KOPT-K1 (cell line): ENCODE measurements around the gene PIEZO1.

Experiments
- H3K27ac ChIP-seq: fragments of 200-600 bp; sonication (generic); 2 replicates; pipeline ENCODE4 v1.5.1; 2016; ENCODE audit warnings: antibody characterized with exemption, mild to moderate bottlenecking, low read depth, low read length; ENCODE audit not compliant: poor library complexity, severe bottlenecking
- H3K36me3 ChIP-seq: fragments of 200-600 bp; sonication (generic); 2 replicates; pipeline ENCODE4 v1.5.1; 2017; ENCODE audit warnings: antibody characterized with exemption, mild to moderate bottlenecking, low read length, moderate library complexity; ENCODE audit not compliant: insufficient read depth
- H3K9me3 ChIP-seq: fragments of 200-600 bp; sonication (generic); 2 replicates; pipeline ENCODE4 v1.5.1; 2017; ENCODE audit warnings: antibody characterized with exemption, low read length, mild to moderate bottlenecking; ENCODE audit not compliant: insufficient read depth, poor library complexity, severe bottlenecking

The PIEZO1 gene

GRCh38 chr16:88724855-88725555 lies 60.0 kb downstream of the PIEZO1 start:
- Histone ChIP-seq H3K27ac (no peak overlapping the region), H3K36me3 (peaks cover 87% of the 10 kb centered on the region), H3K9me3 (no peaks in the 10 kb centered on the region)

DNA sequence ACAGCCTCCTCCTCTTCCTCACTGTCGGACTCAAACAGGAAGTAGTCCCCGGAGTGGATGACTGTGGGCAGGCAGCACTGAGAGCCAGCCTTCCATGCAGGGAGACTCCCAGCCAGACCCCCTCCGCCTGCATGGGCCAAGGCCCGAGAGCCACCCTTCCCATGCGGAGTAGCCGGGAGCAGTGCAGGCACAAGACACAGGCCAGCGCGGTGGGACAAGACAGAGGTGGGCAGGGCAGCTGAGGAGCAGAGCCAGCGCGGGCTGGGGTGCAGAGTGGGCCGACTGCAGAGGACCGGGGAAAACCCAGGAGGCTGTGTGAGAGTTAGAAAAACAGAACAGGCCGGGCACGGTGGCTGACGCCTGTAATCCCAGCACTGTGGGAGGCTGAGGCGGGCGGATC lies 61.1 kb downstream of the PIEZO1 start:
- Histone ChIP-seq H3K36me3 (peaks cover 93% of the 10 kb centered on the region), H3K9me3 (no peaks in the 10 kb centered on the region)

DNA sequence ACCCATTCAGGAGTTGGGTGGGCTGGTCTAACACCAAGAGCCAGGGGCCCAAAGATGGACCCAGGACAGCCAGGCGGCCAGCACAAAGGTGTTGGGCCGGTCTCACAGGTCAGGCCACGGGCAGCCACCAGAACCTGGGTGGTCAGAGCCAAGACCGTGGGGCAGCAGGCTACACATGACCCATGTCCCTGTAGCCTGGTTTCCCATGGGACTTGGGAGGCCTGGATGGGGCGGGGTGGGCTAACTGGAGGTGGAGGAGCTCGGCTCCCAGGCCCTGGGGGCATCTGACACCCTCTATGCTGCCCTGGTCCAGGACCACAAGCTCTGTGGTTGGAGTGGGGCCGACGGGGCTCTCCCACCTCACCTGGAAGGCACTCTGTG lies 61.5 kb downstream of the PIEZO1 start:
- Histone ChIP-seq H3K9me3 (no peaks in the 10 kb centered on the region), H3K36me3 (peaks cover 97% of the 10 kb centered on the region), H3K27ac (no peak overlapping the region)

More for the DNA sequence above, 61.1 kb downstream of the PIEZO1 start:
- no peak overlapping the region for H3K27ac ChIP-seq

DNA sequence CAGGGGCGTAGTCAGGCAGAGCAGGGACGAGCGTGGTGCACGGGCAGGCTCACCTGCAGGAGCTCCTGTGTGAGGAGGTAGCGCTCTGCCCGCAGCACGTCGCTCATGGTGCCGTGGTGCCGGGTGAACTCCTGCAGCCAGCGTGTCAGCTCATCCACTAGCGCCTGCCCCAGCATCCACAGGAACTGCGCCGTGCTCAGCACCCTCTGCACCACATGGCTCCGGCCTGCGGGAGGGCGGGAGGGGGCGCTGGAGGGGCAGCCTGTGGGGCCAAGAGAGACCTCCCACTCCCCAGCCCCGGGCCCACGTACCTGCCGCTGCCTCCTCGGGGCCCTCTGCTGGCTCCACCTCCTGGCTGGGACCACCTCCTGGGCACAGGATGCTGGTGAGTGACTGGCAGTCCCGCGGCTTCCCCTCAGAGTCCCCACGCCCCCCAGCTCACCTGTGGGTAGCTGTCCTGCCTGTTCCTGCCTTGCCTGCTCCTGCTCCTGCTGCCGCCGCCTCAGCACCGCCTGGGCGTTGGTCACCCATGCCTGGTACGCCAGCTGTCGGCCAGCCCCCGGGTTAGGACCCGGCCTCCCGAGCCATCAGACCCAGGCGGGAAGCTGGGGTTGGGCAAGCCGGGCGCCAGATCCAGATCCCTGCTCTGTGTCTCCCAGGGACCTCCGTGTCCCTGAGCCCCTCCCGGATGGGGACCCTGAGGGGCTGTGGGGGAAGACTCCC lies 62.1 kb downstream of the PIEZO1 start:
- H3K36me3 ChIP-seq: peaks cover 100% of the 10 kb centered on the region

DNA sequence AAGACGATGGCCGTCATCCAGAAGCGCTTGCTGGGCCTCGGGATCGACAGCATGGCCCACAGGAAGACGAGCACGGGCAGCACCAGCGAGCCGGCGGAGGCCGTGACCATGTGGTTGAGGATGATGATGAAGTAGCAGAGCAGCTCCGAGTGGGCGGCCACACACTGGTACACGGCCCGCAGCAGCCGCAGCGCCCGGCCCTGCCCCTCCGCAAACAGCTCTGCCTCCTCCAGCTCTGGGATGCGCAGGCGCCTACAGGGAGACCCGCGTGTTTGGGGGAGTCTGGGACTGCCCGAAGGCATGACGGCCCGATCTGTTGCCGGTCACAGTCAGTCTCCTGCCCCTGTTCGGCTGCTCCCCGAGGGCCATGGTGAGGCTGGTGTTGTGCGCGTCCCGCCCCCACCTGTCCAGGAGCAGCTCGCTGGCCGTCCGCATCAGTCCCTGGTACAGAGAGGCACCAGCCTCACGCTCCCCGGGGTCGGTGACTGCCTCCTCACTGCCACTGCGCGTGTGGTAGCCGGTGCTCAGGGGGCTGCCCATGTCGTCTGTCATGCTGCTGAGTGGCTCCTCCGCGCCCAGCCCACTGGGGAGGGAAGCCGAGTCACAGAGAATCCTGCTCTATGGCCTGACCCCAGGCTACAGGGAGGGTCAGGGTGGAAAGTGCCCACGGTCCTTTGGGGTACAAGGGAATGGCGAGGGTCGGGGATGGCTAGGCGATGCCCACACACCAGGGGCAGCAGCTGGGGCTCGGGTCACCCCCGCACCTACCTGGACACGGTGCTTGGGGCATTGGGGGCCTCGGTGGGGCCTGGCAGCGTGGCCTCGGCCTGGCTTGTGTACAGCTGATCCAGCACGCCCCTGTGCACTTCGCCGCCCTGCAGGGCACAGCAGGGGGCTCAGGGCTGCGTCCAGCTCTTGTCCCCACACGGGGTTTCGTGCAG lies 62.9 kb downstream of the PIEZO1 start:
- Histone ChIP-seq H3K27ac (no peak overlapping the region), H3K36me3 (peaks cover 100% of the 10 kb centered on the region), H3K9me3 (no peaks in the 10 kb centered on the region)

More for the DNA sequence above, 62.1 kb downstream of the PIEZO1 start:
- Histone ChIP-seq H3K27ac (no peak overlapping the region), H3K9me3 (no peaks in the 10 kb centered on the region)

DNA sequence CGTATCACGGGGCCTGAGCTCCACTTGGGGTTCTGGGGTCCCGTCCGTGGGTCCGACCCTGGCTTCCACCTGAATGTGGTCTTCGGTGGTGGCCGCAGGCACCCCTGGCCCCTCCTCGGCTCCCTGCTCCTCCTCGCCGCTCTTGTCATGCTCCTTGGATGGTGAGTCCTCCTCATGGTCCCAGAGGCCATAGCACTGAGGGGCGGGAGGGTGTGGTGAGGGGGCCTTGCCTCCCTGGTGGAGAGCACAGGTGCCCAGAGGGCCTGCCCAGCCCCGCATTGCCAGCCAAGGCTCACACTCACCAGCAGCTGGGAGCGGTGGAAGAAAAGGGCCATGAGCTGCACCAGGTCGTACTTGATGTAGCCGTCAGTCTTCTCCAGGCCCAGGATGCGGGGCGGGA lies 63.8 kb downstream of the PIEZO1 start:
- Histone ChIP-seq H3K9me3 (no peaks in the 10 kb centered on the region), H3K27ac (no peak overlapping the region), H3K36me3 (peaks cover 100% of the 10 kb centered on the region)

DNA sequence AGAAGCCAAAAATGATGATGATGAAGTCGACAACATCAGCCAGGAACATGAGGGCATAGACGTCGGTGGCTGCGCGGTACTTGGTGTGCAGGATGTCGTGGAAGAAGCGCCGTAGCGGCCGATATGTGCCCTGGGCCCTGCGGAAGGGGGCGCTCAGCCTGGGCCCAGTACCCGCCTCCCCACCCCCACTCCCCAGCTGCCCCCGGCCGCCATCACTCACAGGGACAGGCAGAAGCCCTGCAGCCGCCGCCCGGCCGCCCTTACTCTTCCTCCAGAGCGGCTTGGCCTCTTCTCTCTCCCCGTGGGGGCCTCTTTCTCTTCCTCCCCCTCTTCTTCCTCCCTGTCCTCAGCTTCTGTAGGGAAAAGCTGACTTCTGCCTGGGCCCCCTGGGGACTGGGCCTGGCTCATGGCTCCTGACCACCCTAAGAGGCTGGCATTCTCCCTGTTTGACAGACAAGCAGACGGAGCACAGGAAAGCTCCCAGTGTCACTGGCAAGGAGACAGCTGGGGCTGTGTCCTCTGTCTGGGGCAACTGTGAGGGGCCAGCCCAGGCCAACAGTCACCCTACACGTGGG lies 64.5 kb downstream of the PIEZO1 start:
- Histone ChIP-seq H3K36me3 (peaks cover 100% of the 10 kb centered on the region), H3K9me3 (no peaks in the 10 kb centered on the region), H3K27ac (no peak overlapping the region)

DNA sequence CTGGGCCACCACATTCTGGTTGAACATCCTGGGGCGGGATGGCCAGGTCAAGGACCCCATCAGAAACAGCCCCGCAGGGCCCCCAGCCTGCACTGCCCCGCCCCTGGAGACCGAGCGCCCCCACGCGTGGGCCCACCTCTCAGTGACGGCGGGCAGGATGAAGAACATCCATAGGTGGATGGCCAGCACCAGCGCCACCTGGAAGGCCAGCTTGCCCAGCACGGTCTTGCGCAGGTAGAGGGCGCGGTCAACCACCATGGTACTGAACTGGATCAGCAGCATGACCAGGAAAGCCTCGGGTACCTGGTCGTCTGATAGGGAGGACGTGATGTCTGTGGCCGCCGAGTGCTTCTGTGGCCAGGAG lies 65.1 kb downstream of the PIEZO1 start:
- Histone ChIP-seq H3K27ac (no peak overlapping the region), H3K36me3 (peaks cover 100% of the 10 kb centered on the region), H3K9me3 (no peaks in the 10 kb centered on the region)

DNA sequence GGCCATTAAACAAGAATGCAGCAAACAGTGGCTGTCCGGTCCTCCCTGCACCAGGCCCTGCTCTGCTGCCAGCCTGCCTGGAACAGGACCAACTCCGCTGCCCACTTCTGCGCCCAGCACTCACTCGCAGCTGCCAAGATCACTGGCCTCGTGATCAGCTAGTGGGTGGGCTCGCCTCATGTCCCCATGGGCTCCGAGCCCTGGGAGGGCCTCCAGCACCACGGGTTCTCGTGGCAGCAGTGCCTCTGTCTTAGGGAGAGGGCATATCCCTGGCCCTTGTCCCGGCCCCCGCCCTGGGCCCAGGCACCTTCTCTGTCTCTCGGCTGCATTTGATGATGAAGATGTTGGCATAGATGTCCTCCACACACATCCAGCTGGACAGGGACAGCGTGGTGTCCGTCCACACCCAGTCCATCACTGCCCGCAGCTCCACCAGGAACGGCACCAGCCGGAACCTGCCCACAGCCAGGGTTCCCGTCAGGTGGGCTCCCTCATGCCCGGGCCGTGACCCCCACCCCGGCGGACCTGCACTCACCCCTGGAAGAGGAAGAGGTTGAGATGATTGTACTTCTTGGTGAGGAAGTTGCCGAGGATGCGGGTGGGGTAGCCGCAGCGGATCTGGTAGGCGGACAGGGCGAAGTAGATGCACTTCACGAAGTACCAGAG lies 65.6 kb downstream of the PIEZO1 start:
- Histone ChIP-seq H3K27ac (no peak overlapping the region), H3K9me3 (no peaks in the 10 kb centered on the region), H3K36me3 (peaks cover 100% of the 10 kb centered on the region)

DNA sequence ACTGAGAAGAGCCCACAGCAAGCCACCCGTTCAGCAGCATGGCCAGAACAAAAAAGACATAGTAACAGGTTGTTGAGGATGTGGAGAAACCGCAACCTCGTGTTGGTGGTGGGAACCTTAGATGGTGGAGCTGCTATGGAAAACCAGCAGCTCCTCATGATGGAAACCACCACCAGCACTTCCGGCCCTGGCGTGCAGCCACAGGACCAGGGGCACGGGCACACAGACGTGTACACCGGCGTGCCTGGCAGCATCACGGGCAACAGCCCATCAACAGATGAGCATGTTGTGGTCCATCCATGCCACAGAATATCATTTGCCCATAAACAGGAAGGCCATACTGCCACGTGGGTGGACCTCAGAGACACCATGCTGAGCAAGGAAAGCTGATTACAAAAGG lies 66.8 kb downstream of the PIEZO1 start:
- Histone ChIP-seq H3K9me3 (no peaks in the 10 kb centered on the region), H3K36me3 (peaks cover 100% of the 10 kb centered on the region), H3K27ac (no peak overlapping the region)

- H3K36me3 ChIP-seq: peaks cover 90% of the 10 kb centered on the region
- no peak overlapping the region for H3K27ac ChIP-seq
- H3K9me3 ChIP-seq: no peaks in the 10 kb centered on the region
Measured at GRCh38 chr16:88716601-88717001, 68.4 kb downstream of the PIEZO1 start.

DNA sequence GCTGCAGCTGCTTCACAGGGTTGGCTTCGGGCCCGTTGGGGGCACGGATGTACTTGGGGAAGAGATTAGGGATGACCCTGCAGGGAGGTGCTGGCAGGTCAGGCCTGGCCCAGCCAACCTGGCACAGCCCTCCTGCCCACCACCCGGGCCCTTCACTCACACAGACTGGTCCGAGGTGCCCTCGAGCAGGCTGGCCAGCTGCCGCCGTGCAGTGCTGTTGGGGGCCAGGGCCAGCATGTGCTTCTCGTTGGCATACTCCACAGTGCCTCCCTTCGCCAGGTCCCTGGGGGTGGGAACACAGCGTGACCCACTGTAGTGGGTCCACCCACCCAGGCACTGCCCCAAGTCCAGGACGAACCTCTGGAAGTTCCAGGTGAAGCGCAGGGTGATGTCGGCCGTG lies 68.8 kb downstream of the PIEZO1 start:
- Histone ChIP-seq H3K9me3 (no peaks in the 10 kb centered on the region), H3K27ac (no peak overlapping the region), H3K36me3 (peaks cover 90% of the 10 kb centered on the region)

GRCh38 chr16:88715312-88716190 lies 69.5 kb downstream of the PIEZO1 start:
- Histone ChIP-seq H3K36me3 (peaks cover 90% of the 10 kb centered on the region), H3K9me3 (no peaks in the 10 kb centered on the region)

More at GRCh38 chr16:88715312-88716190, 69.5 kb downstream of the PIEZO1 start:
- no peak overlapping the region for H3K27ac ChIP-seq
